HG02642 (cell line): ENCODE measurements around the gene TRIM44.
"Not testable (repeated sequence)": the region's sequence is repeated elsewhere in the genome, so short reads cannot be mapped to it uniquely, and the experiment has no call there.

ENCODE experiments used
- ATAC-seq: cut with Tn5 transposase; IDR thresholded peaks from one replicate; pipeline ENCODE4 v1.9.1; 2021; ENCODE audit warnings: mild to moderate bottlenecking; ENCODE audit not compliant: unreplicated experiment, poor library complexity

Gene TRIM44

DNA sequence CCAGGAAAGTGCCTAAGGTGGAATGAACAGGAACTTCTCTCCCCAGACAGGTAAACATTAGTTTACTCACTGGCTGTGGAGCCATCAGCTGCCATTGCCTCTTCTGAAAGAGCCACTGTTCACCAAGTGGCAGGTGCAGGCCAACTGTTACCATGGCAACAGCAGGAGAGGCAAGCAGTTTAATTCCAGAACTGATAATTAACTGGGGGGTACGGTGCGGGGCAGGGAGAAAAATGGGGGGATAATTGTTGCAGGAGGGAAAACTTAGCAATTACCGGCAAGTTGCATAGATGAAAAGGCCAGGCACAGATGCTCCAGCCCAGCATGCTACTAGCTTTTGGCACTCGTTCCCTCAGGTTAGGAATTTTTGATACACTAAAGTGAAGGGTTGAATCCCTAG is 85.1 kb downstream of the TRIM44 start:
- ATAC-seq: no peak

DNA sequence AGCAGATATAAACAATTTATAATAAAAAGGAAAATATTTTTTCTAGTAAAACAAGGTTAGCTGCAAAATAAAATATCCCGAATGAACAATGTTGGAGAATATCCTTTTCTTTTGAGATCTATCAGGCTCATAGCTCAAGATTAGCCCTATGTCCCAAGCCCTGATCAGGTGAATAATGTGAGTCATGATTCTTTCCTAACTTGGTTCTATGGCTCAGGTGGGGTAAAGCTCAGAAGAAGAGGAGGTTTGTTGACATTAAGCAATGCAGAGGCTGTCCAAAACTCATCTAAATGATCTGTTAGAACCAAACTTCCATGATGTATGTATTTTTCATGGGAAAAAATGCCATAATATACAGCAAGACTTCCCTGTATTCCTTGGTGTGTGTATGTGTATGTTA is 86.1 kb downstream of the TRIM44 start:
- no peak for ATAC-seq

DNA sequence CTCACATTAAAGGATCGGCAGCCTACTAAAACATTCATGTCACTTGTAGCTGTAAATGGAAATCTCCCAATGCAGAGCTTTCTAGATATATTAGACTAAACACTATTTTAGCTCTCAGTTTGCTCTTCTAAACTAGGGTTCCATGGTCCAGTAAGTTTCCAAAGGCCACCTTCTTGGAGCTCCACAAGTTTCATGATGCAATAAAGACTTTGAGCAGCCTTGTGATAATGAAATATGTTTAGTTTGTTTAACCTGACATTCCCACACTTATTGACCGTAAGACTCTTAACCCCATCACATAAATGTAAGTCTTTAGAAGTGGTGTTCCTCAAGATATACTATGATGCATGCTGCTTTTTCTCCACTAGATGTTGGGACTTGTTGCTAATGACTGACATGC is 87.7 kb downstream of the TRIM44 start:
- no peak for ATAC-seq

DNA sequence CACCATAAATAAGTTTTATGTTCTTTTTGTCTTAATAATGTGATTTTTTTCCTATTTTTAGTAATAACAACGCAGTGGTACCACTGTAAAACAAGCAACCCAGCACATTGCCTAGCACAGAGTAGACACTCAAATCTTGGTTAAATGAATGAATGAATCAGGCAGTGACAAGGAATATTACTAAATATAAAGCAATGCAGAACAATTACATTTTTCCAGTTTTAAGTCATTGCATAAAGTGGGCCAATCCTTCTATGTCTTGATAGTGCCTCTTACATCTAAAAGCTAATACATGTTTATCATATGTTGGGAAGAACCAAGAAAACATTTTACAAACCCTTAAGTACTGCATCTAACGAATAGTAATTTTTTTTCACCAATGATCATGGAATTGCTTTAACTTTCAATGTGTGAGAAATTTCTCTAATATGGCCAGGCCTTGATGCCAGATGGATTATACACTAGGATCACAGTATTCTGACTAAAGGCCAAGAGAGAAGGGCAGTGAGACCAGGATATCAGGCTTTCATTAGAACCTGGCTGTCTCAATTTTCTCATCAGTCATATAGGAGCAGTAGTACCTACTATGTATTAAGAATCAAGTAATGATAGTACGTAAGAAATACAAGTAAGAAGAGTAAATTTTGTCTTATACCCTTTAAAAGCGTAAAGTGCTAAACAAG is 88.5 kb downstream of the TRIM44 start:
- no peak for ATAC-seq

DNA sequence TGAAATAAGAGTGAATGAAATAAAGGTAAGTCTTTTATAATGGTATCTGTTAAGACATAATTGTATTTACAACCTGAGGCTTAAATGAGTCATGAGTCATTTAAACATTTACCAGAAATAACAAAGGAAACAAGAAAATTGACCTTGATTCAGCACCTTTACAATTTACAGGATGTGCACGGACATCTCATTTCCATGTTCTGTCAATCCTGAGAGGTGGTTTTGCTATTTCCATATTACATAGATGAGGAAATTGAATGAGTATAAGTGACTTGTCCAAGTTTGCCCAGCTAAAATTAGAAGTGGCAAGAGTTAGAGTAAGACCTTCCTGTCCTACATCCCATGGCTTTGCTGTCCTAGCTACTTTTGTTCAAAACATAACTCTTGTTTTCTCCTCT is 89.1 kb downstream of the TRIM44 start:
- ATAC-seq: no peak

DNA sequence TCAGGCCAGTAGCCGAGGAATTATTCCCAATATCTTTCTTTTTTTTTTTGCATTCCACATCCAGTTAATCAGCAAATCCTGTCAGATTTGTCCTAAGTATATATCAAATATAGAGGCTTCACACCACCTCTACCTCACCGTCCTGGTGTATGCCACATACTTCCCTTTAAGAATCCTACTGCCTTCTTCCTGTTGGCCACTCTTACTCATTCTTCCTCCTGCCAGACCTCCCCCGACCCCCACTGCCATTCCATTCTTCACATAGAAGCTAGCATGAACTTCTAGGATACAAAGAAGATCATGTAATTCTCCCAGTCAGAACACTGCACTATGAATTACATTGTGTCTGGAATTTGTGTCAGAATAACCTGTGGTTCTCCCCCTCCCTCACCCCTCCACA is 89.5 kb downstream of the TRIM44 start:
- ATAC-seq: no peak

DNA sequence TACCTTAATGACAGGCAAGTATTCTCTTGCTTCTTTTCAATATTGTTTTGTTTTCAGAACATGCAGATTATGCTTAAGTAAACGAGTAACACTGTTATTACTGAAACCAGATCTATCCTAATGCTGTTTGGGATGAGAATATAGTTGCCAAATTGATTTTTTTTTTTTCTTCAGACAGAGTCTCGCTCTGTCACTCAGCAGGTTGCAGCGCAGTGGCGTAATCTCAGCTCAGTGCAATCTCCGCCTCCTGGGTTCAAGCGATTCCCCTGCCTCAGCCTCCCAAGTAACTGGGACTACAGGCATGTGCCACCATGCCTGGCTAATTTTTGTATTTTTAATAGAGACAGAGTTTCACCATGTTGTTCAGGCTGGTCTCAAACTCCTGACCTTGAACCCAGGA is 91.0 kb downstream of the TRIM44 start:
- not testable (repeated sequence) for ATAC-seq

DNA sequence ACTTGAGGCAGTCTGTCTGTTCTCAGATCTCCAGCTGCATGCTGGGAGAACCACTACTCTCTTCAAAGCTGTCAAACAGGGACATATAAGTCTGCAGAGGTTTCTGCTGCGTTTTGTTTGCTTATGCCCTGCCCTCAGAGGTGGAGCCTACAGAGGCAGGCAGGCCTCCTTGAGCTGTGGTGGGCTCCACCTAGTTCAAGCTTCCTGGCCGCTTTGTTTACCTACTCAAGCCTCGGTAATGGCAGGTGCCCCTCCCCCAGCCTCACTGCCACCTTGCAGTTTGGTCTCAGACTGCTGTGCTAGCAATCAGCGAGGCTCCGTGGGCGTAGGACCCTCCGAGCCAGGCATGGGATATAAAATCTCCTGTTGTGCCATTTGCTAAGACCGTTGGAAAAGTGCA is 97.4 kb downstream of the TRIM44 start:
- ATAC-seq: not testable (repeated sequence)

DNA sequence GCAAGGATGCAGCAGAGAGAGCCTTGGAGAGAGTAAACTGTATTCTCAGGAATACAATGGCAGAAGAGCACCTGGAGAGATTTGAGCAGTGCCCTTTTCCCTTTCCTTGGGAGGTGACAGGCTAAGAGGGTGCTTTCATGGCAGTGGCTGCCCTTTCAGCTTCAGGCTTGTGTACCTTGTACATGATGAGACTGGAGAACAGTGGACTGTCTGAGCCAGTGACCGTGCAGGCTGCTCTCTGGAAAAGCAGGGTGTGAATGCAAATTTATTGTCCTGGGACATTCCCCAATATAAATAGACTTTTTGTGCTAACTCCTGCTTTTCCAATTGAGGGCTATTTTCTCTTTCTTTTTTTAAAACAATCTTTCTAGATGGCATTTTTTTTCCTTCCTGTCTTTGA is 99.3 kb downstream of the TRIM44 start:
- no peak for ATAC-seq

DNA sequence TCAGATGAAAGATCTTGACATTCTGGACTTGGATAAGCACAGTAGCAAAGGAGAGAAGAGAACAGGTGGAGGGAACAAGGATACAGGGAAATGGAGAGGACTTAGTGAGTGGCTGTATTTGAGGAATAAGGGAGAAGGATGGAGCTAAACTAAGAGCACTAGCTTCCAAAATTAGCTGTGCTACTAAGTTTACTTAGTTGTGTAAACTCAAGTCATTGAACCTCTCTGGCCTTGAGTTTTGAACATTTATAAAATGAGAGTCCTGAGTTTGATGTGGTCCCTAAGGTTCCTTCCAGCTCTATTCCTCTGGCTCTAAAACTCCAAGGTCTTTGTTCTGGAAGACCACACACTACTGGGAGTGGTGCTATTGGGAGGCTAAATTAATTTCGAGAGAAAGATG is 100.7 kb downstream of the TRIM44 start:
- no peak for ATAC-seq

DNA sequence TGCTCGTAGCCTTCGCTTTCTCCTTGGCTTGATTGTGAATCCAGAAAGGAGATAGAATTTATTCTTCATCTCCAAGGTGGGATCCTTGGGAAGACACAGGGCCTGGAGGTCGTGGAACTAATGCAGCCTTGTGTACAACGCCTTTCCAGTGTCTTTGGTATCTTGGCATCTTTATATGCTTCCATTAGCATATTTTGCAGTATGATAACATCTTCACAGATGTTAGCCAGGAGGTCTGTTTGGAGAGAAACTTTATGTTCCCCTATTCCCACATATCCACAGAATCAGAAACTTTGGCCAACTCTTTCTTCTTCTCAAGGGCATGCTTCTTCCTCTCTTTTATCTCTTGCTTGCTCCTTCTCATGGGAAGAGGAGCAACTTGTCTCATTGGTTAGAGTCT is 101.2 kb downstream of the TRIM44 start:
- no peak for ATAC-seq

DNA sequence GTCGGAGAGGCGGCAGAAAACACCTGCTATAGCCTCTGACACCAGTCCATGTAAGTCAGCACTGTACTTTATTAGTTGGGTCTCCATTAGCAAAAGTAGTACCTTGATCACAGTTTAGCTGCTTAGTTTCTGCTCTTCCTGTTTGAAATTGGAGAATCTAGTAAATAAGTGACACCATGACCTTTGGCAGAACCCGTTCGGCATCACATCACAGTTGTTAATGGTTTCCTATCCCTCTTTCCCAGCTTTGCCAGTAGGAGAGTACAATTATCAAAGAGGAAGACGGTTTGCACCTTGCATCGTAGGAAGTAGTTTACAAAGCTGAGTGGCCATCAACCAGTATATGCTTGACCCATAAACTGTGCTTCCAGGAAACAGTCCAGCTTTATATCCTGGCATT is 101.8 kb downstream of the TRIM44 start:
- no peak for ATAC-seq

DNA sequence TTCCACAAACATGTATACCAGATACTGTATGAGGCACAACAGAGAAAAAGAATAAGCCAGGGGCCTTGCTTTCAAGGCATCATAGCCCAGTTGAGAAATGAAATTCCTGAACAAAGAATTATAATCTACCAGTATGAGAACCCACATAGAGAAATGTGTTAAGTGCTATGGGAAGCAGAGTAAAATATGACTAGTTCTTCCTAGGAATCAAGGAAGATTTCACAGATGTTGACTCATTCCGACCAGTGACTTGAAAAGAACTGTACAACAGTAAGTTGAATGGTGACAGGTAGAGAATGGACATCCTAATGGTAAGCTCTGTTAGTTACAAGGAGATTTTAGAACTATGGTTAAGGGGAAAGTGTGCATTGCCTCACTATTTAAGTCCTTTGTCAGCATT is 102.6 kb downstream of the TRIM44 start:
- no peak for ATAC-seq

DNA sequence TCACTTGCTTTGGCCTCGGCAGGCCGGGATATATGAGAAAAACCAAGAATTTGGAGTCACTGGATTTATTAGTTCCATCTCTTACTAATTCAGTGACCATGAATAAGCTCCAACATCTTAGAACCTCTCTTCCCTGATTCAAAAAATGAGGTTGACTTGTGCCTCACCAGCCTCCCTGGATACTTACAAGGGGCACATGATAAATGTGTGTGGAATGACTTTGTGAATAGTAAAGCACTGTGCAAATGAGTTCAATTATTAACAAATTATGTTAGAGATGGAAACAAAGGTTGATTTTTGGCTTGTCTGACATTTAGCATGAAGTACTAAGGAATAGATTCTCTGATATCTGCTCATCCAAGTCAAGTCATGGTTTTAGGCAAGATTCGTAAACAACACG is 104.1 kb downstream of the TRIM44 start:
- no peak for ATAC-seq

DNA sequence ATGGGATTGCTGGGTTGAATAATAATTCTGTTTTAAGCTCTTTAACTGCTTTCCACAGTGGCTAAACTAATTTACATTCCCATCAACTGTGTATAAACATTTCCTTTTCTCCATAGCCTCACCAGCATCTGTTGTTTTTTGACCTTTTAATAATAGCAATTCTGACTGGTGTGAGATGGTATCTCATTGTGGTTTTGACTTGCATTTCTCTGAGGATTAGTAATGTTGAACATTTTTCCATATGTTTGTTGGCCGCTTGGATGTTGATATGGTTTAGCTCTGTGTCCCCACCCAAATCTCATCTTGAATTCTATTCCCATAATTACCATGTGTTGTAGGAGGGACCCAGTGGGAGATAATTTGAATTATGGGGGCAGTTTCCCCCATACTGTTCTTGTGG is 107.8 kb downstream of the TRIM44 start:
- ATAC-seq: not testable (repeated sequence)

DNA sequence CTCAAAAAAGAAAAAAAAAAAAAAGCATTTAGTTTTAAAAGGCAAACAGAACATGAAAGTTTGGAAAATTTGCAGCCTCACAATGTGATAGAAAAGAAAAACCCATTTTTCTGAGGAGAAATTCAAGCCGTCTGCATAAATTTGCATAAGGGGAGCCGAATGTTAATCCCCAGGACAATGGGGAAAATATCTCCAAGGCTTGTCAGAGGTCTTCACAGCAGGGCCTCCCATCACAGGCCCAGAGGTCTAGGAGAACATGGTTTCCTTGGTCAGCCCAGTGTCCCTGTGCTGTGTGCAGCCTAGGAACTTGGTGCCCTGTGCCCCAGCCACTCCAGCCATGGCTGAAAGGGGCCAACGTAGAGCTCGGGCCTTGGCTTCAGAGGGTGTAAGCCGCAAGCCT is 109.1 kb downstream of the TRIM44 start:
- no peak for ATAC-seq

DNA sequence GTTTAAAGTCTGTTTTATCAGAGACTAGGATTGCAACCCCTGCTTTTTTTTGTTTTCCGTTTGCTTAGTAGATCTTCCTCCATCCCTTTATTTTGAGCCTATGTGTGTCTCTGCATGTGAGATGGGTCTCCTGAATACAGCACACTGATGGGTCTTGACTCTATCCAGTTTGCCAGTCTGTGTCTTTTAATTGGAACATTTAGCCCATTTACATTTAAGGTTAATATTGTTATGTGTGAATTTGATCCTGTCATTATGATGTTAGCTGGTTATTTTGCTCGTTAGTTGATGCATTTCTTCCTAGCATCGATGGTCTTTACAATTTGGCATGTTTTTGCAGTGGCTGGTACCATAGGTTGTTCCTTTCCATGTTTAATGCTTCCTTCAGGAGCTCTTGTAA is 114.7 kb downstream of the TRIM44 start:
- not testable (repeated sequence) for ATAC-seq

DNA sequence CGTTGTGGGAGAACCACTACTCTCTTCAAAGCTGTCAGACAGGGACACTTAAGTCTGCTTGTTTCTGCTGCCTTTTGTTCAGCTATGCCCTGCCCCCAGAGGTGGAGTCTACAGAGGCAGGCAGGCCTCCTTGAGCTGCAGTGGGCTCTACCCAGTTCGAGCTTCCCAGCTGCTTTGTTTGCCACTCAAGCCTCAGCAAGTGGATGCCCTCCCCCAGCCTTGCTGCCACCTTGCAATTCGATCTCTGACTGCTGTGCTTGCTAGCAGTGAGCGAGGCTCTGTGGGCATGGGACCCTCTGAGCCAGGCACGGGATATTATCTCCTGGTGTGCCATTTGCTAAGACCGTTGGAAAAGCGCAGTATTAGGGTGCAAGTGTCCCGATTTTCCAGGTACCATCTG is 116.4 kb downstream of the TRIM44 start:
- not testable (repeated sequence) for ATAC-seq

DNA sequence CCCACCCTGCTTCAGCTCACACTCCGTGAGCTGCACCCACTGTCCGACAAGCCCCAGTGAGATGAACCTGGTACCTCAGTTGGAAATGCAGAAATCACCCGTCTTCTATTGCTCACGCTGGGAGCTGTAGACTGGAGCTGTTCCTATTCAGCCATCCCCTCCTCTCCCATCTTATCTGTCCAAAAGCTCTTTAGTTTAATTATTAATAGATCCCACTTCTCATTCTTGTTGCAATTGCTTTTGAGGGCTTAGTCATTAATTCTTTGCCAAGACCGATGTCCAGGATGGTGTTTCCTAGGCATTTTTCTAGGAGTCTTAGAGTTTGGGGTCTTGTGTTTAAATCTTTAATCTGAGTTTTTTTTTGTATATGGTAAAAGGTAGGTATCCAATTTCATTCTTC is 116.8 kb downstream of the TRIM44 start:
- no peak for ATAC-seq

DNA sequence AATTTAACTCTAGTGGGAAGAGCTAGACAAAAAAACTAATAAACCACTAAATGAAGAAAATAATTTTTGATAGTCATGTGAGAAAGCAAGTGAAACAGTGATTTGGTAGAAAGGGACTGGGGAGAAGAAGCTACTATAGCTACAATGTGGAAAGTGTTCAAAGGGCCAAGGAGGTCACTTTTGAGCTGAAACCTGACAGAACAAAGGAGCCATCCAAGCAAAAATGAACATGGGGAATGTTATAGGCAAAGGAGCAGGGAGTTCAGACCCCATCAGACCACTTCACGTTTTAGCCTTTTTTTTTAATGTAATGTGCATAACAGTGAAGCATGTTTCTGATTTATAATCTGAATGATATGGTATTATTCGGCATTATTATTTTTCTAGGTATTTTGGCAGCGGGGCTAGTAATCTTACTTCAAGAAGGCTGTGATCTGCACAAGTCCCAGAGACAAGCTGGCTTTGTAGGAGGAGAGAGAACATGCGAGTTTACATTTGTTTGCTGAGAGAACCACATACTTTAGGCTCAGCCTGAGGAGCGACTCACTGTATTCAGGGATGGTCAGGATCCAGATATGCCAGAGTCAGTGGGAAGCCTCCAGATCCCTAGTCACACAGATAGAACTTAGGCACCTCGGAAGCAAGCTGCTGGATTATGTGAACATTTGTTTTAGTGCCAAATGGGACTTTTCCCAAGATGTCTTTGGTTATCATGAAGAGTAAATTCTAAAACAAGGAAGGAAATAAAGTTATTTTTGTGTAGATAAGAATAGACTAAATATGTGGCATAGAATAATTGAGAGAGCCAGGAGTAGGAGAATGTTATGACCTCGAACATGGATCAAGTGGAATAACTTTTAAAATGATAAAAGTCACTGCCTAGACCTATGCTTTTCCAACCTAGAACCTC is 118.6 kb downstream of the TRIM44 start:
- ATAC-seq: no peak

DNA sequence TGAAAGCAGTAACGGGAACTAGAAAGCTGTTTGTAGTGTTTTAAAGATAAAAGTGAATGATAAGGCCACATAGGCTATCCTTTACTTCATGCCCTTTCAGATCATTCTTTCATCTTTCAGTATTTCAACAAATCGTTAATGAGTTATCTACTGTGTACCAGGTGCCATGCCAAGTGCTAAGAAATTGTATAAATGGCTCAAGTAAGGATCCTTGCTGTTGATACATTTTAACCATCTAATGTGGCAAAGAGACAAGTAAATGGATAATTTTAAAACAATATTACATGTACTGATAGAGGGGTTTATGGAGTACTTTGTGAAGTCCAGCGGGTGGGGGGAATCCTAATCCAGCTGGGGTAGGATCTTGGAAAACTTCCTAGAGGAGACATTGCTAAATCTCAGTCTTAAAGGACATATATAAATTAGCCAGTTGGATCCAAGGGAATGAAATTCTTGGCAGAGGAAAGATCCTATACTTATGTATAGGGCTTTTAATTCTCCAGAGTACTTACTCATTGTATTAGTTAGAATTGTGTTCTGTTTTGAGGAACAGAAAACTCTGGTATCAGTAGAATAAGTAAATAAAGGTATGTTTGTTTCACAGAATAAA is 119.4 kb downstream of the TRIM44 start:
- ATAC-seq: no peak
